Lower leg skin (tissue), 4 donors: ENCODE measurements around the gene DNAH7. TPM values are rescaled to one million over a fixed set of nuclear protein-coding genes. Genes with fewer than 3 reads are reported as not detected.

Experiments
- DNase-seq, 2 donors: peaks; one replicate each; pipeline ENCODE4 v3.0.0-alpha.2; 2019; ENCODE audit warnings: low spot score in 2 of 2
- H3K4me3 ChIP-seq: fragments of 200-600 bp; sonication (generic); 2 replicates; pipeline ENCODE4 v1.5.1; 2017; ENCODE audit warnings: mild to moderate bottlenecking, low read depth; ENCODE audit not compliant: poor library complexity, severe bottlenecking
- POLR2A ChIP-seq, 2 donors: fragments of 450-650 bp; IDR thresholded peaks; one replicate each; pipeline ENCODE4 v1.6.1; 2016 to 2017; ENCODE audit warnings: antibody characterized with exemption in 2 of 2, mild to moderate bottlenecking in 1 of 2, moderate library complexity in 1 of 2
- WGBS, 2 donors: methylation state at CpG; one replicate each; pipeline ENCODE4 v1.1.5; 2018; 5-methylcytosine and 5-hydroxymethylcytosine counted together
- intact Hi-C: fragments of 100-400 bp; cut with DNase I; formaldehyde crosslinking; loops from one replicate; pipeline ENCODE4 v1.15.0; 2023; ENCODE audit warnings: low total_unique reads
- total RNA-seq, 4 donors: library from RNA; depleted of rRNA; stranded (reverse); fragments of >200 nt; gene quantifications; one replicate each; pipeline ENCODE4 v1.1.0, GENCODE V29; 2016
- TF ChIP-seq, protein P1 (sequence below), 3 donors: fragments of 450-650 bp; IDR thresholded peaks; one replicate each; pipeline ENCODE4 v1.5.1; 2016; ENCODE audit warnings: antibody characterized with exemption in 3 of 3, mild to moderate bottlenecking in 3 of 3, moderate library complexity in 2 of 3

The DNAH7 gene
- total RNA-seq, 4 donors from 2014 or later, result 0.08 to 0.34 (median 0.17) TPM

DNA sequence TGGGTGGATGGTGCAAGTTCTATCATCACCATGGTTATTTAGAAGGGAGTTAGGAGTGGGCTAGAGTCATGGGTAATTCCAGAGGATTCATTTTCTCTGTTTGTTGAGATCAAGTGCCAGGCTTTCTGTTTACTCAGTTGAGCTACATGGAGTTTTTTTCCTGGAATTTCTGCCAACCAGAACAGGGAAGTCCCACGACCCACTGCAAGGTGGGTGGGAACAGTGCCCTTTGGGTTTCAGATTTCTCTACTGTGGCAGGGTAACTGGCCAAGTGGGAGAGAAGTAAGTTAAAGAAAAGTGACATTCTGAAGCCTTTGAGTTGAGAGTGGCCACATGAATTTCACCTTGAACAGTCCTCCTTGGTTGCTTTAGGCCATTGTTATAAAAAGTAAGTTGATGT lies 272.8 kb downstream of the DNAH7 start:
- H3K4me3 ChIP-seq, result no peak overlapping the region
- 37 to 44% methylated on average over 1 of the region's 1 CpG for WGBS, 2 donors
- intact Hi-C loops, result no loop called here
- TF ChIP-seq, protein P1, sequence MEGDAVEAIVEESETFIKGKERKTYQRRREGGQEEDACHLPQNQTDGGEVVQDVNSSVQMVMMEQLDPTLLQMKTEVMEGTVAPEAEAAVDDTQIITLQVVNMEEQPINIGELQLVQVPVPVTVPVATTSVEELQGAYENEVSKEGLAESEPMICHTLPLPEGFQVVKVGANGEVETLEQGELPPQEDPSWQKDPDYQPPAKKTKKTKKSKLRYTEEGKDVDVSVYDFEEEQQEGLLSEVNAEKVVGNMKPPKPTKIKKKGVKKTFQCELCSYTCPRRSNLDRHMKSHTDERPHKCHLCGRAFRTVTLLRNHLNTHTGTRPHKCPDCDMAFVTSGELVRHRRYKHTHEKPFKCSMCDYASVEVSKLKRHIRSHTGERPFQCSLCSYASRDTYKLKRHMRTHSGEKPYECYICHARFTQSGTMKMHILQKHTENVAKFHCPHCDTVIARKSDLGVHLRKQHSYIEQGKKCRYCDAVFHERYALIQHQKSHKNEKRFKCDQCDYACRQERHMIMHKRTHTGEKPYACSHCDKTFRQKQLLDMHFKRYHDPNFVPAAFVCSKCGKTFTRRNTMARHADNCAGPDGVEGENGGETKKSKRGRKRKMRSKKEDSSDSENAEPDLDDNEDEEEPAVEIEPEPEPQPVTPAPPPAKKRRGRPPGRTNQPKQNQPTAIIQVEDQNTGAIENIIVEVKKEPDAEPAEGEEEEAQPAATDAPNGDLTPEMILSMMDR (IDR thresholded peaks at IDR 0.05), result no peak
- no peak for TF ChIP-seq POLR2A (IDR thresholded peaks at IDR 0.05)
- no peak for DNase-seq

- H3K4me3 ChIP-seq, result no peak overlapping the region
- intact Hi-C loops, result no loop called here
- 54 to 60% methylated on average over 2 of the region's 2 CpGs for WGBS, 2 donors
- TF ChIP-seq, protein P1 (IDR thresholded peaks at IDR 0.05), result no peak
- no peak for TF ChIP-seq POLR2A (IDR thresholded peaks at IDR 0.05)
- no peak for DNase-seq
Measured at GRCh38 chr2:195793881-195794280, 274.8 kb downstream of the DNAH7 start.

- no peak for DNase-seq
- TF ChIP-seq, protein P1 (IDR thresholded peaks at IDR 0.05), result no peak
- TF ChIP-seq POLR2A (IDR thresholded peaks at IDR 0.05), result no peak
- no peak overlapping the region for H3K4me3 ChIP-seq
- intact Hi-C loops, result no loop called here
- 95 to 98% methylated on average over 2 of the region's 2 CpGs for WGBS, 2 donors
Measured at GRCh38 chr2:195782156-195782555, 286.5 kb downstream of the DNAH7 start.

DNA sequence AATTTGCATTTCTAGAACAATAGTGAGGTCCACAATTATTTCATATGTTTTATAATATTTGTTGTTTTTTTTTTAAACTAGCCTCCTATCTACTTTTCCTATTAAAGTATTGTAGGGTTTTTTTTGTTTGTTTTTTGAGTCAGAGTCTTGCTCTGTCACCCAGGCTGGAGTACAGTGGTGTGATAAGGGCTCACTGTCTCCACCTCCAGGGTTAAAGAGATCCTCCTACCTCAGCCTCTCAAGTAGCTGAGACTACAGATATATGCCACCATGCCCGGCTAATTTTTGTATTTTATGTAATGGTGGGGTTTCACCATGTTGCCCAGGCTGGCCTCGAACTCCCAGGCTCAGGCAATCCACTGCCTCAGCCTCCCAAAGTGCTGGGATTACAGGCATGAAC lies 289.1 kb downstream of the DNAH7 start:
- DNase-seq, result no peak
- no peak for TF ChIP-seq POLR2A (IDR thresholded peaks at IDR 0.05)
- TF ChIP-seq, protein P1 (IDR thresholded peaks at IDR 0.05), result no peak
- 78 to 82% methylated on average over 2 of the region's 2 CpGs for WGBS, 2 donors
- intact Hi-C loops, result no loop called here
- H3K4me3 ChIP-seq, result no peak overlapping the region

- H3K4me3 ChIP-seq, result no peak overlapping the region
- DNase-seq, result no peak
- no peak for TF ChIP-seq POLR2A (IDR thresholded peaks at IDR 0.05)
- TF ChIP-seq, protein P1 (IDR thresholded peaks at IDR 0.05), result no peak
- intact Hi-C loops, result no loop called here
Measured at GRCh38 chr2:195769975-195770374, 298.7 kb downstream of the DNAH7 start.

- TF ChIP-seq, protein P1 (IDR thresholded peaks at IDR 0.05), result no peak
- no peak for TF ChIP-seq POLR2A (IDR thresholded peaks at IDR 0.05)
- no peak overlapping the region for H3K4me3 ChIP-seq
- intact Hi-C loops, result no loop called here
- DNase-seq, result no peak
- 59 to 60% methylated on average over 2 of the region's 2 CpGs for WGBS, 2 donors
Measured at GRCh38 chr2:195768431-195768830, 300.2 kb downstream of the DNAH7 start.
